GM12878 (cell line): ENCODE results near the gene ATP6V1A. TPM values are rescaled to one million over a fixed set of nuclear protein-coding genes. Genes with fewer than 3 reads are reported as not detected.

Experiments used
- ATF7 ChIP-seq: fragments of 450-650 bp; IDR thresholded peaks from 2 replicates; pipeline ENCODE4 v1.6.1; 2016; ENCODE audit warnings: low read depth, mild to moderate bottlenecking
- BMI1 ChIP-seq: fragments of 450-650 bp; IDR thresholded peaks from 2 replicates; pipeline ENCODE4 v1.6.1; 2016; ENCODE audit warnings: mild to moderate bottlenecking, moderate library complexity, borderline replicate concordance
- CEBPB ChIP-seq, 2 experiments: fragments of 150-350 bp in 1 of 2; IDR thresholded peaks; 2 replicates each; pipeline ENCODE4 v1.6.1; 2012 to 2014; ENCODE audit warnings: low read depth in 2 of 2, low read length in 2 of 2, borderline replicate concordance in 1 of 2, inconsistent platforms in 1 of 2
- CTCF ChIP-seq, 3 experiments: IDR thresholded peaks in 2 of 3; conservative IDR thresholded peaks in 1 of 3; 2 replicates each; pipeline ENCODE4 v1.5.1; 2011; ENCODE audit warnings: low read depth in 3 of 3, low read length in 3 of 3, mild to moderate bottlenecking in 3 of 3, control low read depth in 2 of 3, moderate library complexity in 2 of 3, inconsistent platforms in 1 of 3, mixed read lengths in 1 of 3; ENCODE audit not compliant: control insufficient read depth in 2 of 3, insufficient read depth in 1 of 3; ENCODE audit errors: extremely low read depth in 1 of 3
- EGR1 ChIP-seq, 2 experiments: IDR thresholded peaks; 1 replicate in 1 of 2; 2 replicates in 1 of 2; pipeline ENCODE4 v1.6.1; 2011 to 2012; ENCODE audit warnings: low read depth in 2 of 2, low read length in 2 of 2, borderline replicate concordance in 1 of 2, mild to moderate bottlenecking in 1 of 2, moderate library complexity in 1 of 2
- ETV6 ChIP-seq, 2 experiments: fragments of 450-650 bp in 1 of 2; IDR thresholded peaks in 1 of 2; conservative IDR thresholded peaks in 1 of 2; 2 replicates each; pipeline ENCODE4 v1.6.1; 2014; ENCODE audit warnings: antibody characterized with exemption in 1 of 2, borderline replicate concordance in 1 of 2, low read depth in 1 of 2, mild to moderate bottlenecking in 1 of 2, moderate library complexity in 1 of 2
- FOXM1 ChIP-seq: IDR thresholded peaks from 2 replicates; pipeline ENCODE4 v1.6.1; 2012; ENCODE audit warnings: low read depth, mild to moderate bottlenecking, inconsistent platforms, low read length, moderate library complexity
- IKZF1 ChIP-seq: fragments of 450-650 bp; conservative IDR thresholded peaks from 2 replicates; pipeline ENCODE4 v1.6.1; 2017; ENCODE audit warnings: antibody characterized with exemption, mild to moderate bottlenecking
- IRF5 ChIP-seq: fragments of 450-650 bp; IDR thresholded peaks from 2 replicates; pipeline ENCODE4 v1.6.1; 2017; ENCODE audit warnings: borderline replicate concordance
- NBN ChIP-seq: fragments of 450-650 bp; IDR thresholded peaks from 2 replicates; pipeline ENCODE4 v1.6.1; 2016
- PBX3 ChIP-seq: IDR thresholded peaks from 2 replicates; pipeline ENCODE4 v1.6.1; 2011; ENCODE audit warnings: mild to moderate bottlenecking, low read depth, low read length, moderate library complexity; ENCODE audit not compliant: insufficient replicate concordance
- RB1 ChIP-seq: fragments of 450-650 bp; formaldehyde crosslinking; IDR thresholded peaks from 2 replicates; pipeline ENCODE4 v1.6.1; 2017; ENCODE audit warnings: mild to moderate bottlenecking, borderline replicate concordance
- SKIL ChIP-seq: fragments of 450-650 bp; IDR thresholded peaks from 2 replicates; pipeline ENCODE4 v1.6.1; 2017; ENCODE audit warnings: mild to moderate bottlenecking, low read depth, inconsistent platforms; ENCODE audit not compliant: poor library complexity, severe bottlenecking
- TBL1XR1 ChIP-seq: IDR thresholded peaks from 2 replicates; pipeline ENCODE4 v1.6.1; 2012; ENCODE audit warnings: low read depth, low read length, improper control_type of control experiment
- TCF7 ChIP-seq: IDR thresholded peaks from 2 replicates; pipeline ENCODE4 v1.6.1; 2014; ENCODE audit warnings: antibody characterized with exemption, borderline replicate concordance
- YBX1 ChIP-seq: fragments of 450-650 bp; IDR thresholded peaks from 2 replicates; pipeline ENCODE4 v1.6.1; 2016; ENCODE audit warnings: antibody characterized with exemption
- ZBTB4 ChIP-seq: fragments of 450-650 bp; formaldehyde crosslinking; IDR thresholded peaks from 2 replicates; pipeline ENCODE4 v1.4.0; 2022; ENCODE audit warnings: mild to moderate bottlenecking, moderate library complexity
- ZNF217 ChIP-seq: fragments of 450-650 bp; IDR thresholded peaks from 2 replicates; pipeline ENCODE4 v1.6.1; 2017; ENCODE audit warnings: antibody characterized with exemption, mild to moderate bottlenecking
- polyA plus RNA-seq, 11 experiments: library from polyadenylated mRNA; depleted of rRNA in 4 of 11; unstranded in 6 of 11; stranded (reverse) in 5 of 11; fragments of >200 nt; fragmentation: Nextera tagmentation in 4 of 11; fragmentation: Illumina TruSeq in 1 of 11; extraction: Ambion mirVana in 4 of 11; extraction: Trizol in 1 of 11; gene quantifications; 1 replicate in 1 of 11; 2 replicates in 10 of 11; pipeline versions ENCODE4 v1.2.1 to v1.2.3, GENCODE V29; 2011 to 2016; ENCODE audit warnings: inconsistent platforms in 2 of 11, missing spikeins in 2 of 11, low read depth in 1 of 11
- total RNA-seq, 4 experiments: library from RNA; depleted of rRNA in 3 of 4; stranded (reverse); fragments of >200 nt in 3 of 4; fragmentation: Illumina TruSeq in 1 of 4; extraction: Trizol in 1 of 4; gene quantifications; 2 replicates each; pipeline versions ENCODE4 v1.2.1 to v1.2.3, GENCODE V29; 2013 to 2021

The ATP6V1A gene
- total and polyA plus RNA-seq, 10 of the 15 experiments (the other 5 are each of a cell fraction or from before 2014, with no cell fraction given) = 22.4 to 65.8 (median 47.7) TPM

GRCh38 chr3:113825090-113825489 is 78.3 kb downstream of the ATP6V1A start (continued):
- TF ChIP-seq PBX3 (peak; percentile 92), EGR1 (IDR thresholded peaks at IDR 0.05; ENCODE audit: borderline replicate concordance in 1 of 2, low read depth in 2 of 2, low read length in 2 of 2) (no peak), TBL1XR1 (no peak), SKIL (peak; percentile 57), ATF7 (peak; percentile 88), RB1 (no peak), ETV6 (conservative IDR thresholded peaks at IDR 0.05 in 1 of 2, IDR thresholded peaks at IDR 0.05 in 1 of 2; ENCODE audit: borderline replicate concordance in 1 of 2, low read depth in 1 of 2) (peak in 1 of 2 experiments; percentile 40; a peak in 1 of 4 replicates), TCF7 (no peak), CEBPB (IDR thresholded peaks at IDR 0.05; ENCODE audit: borderline replicate concordance in 1 of 2, low read depth in 2 of 2, low read length in 2 of 2) (0 out of 4 replicates have a peak, but pooled peaks of 1 of the 2 experiments have one; percentile 46), NBN (peak; percentile 53; the same call in 1 of the 2 replicates), IKZF1 (peak; percentile 87), YBX1 (no peak), BMI1 (no peak), IRF5 (no peak), ZBTB4 (CRISPR knock-in tag) (no peak), CTCF (IDR thresholded peaks at IDR 0.05 in 2 of 3, conservative IDR thresholded peaks at IDR 0.05 in 1 of 3; ENCODE audit: control insufficient read depth in 2 of 3, extremely low read depth in 1 of 3, insufficient read depth in 1 of 3, low read depth in 3 of 3, low read length in 3 of 3) (peak in 2 of 3 experiments; percentile 39 to 40; a peak in 2 of 6 replicates), ZNF217 (peak; percentile 32; the same call in 1 of the 2 replicates), FOXM1 (peak; percentile 85)
